Stimulated activated CD4-positive, alpha-beta T cell treated with anti-CD3 and anti-CD28 coated beads, Interleukin-2, amount 100 ng/mL, for 24 hours (primary cell): ENCODE data around the gene PLEKHG2.
"Not testable (repeated sequence)": the region's sequence is repeated elsewhere in the genome, so short reads cannot be mapped to it uniquely, and the experiment has no call there.

ENCODE experiments used
- DNase-seq, 2 donors: peaks; one replicate each; pipeline ENCODE4 v3.0.0-alpha.2; 2020

Gene PLEKHG2

DNA sequence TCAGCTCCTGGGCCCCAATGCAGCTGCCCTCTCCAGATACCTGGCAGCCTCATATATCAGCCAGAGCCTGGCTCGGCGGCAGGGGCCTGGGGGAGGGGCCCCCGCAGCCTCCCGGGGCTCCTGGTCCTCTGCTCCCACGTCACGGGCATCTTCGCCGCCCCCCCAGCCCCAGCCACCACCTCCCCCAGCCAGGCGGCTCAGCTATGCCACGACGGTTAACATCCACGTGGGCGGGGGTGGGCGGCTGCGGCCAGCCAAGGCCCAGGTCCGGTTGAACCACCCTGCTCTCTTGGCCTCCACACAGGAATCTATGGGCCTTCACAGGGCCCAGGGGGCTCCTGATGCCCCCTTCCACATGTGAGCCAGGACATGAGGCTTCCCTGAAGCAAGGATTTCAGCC lies 12.5 kb downstream of the PLEKHG2 start:
- no peak for DNase-seq

DNA sequence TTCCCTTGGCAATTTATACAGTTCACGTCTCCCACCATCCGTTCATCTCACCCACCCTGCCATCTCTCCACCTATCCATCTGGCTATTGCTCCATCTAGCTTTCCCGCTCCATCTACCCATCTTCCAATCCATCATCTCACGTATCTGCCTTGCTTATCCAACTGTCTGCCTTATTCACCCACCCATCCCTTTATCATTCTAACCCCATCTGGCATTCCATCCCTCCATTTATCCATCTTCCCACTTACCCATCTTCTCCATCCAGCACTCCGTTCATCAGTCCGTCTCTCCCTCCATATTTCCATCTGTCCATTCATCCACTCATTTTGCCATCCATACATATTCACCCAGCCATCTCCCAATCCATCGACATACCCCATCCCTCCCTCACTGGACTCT lies 13.3 kb downstream of the PLEKHG2 start:
- DNase-seq = no peak

DNA sequence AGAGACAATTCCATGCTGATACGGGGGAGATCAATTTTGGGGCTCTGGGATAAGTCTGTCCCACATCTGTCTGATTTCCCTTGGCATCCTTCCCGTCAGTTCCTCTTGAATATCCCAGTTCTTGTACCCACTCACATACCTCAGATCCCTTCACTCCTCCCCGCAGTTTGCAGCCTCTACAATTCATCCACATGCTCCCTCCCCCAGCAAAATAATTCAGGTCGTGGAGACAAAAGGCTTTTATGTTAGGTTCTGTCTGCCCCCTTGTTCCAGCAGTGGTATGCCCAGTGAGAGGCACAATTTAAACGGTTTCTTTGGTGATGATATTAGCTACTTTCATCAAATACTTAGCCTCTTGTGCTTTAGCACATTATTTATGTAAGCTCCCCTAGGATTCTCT lies 13.7 kb downstream of the PLEKHG2 start:
- no peak for DNase-seq

- no peak for DNase-seq
Measured at GRCh38 chr19:39427707-39428106, 15.2 kb downstream of the PLEKHG2 start.

- DNase-seq = no peak
Measured at GRCh38 chr19:39428283-39429112, 16.0 kb downstream of the PLEKHG2 start.

DNA sequence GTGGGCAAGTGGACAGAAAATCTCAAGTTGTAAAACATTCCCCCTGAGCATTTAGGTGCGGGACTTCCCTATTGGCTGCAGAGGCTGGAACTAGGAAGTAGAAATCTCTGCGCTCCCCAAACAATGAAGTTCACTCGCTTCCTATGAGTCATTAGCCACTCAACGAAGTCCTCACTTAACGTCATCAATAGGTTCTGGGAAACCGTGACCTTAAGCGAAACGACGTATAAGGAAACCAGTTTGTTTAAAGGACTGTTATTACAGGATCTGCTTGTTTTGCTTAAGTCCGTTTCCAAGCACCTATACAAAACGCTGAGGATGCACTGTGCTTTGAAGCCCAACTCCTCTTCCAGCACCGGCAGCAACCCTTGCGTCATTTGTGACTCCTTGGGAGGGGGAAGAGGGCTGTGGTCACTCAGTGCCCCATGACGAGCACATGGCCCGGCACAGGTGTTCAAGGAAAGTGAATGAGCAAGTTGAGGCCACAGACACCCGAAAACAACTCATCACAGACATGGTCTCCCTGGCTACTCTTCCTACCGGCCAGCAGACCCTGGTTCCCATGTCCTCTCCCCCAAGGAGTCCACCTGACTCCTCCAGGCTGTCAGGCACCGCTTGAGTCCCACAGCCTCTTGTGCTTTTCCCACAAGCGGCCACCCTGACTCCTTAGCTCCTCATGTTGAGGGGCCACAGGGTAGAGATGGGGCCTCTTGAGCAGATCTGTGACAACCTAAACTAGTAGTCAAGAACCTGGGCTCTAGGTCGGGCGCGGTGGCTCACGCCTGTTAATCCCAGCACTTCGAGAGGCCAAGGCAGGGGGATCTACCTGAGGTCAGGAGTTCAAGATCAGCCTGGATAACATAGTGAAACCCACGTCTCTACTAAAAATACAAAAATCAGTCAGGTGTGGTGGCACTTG lies 18.5 kb downstream of the PLEKHG2 start:
- DNase-seq = peak; percentile 66 to 67

GRCh38 chr19:39432677-39433025 lies 20.2 kb downstream of the PLEKHG2 start:
- no peak for DNase-seq

- no peak for DNase-seq
Measured at GRCh38 chr19:39433480-39434079, 21.1 kb downstream of the PLEKHG2 start.

- no peak for DNase-seq
Measured at GRCh38 chr19:39434123-39435076, 21.9 kb downstream of the PLEKHG2 start.

DNA sequence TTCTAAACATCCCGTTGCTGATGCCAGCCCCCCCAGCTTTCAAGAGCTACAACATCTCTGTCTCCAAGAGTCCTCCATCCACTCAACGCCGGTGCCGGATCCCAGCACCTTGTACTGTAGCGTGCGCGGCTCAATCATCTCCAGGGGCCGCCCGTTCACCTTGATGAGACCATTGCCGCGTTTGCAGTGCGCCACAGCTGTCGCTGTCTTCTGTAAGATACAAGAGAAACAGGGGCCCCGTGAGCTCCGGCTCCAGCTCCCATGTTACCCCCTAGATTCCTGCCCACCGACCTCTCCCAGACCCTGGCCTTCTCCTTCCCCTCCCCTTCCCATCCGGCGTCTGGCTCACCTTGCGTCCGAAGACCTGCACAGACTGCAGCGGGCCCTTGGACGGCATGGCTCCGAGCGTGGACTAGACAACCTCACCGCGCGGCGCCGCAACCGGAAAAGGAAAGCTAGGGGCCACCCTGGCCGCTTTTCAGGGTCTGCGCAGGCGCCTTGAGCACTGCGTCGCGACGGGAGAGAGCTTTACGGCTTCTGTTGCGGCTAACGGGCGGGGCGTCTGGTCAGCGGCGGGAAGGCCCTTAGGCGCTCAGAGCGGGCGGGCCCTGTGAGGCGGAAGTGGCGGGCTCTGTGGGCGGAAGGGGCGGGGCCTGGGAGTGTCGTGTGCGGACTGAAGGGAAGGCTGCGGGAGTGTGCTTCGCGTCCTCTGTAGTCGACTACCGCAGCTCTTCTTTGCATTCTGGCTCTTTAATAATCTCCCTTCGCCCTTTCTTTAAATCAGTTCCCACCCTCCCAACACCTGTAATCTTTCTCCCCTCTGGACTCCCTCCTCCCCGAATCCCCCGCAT lies 23.3 kb downstream of the PLEKHG2 start, which contains the start of gene RPS16:
Gene RPS16 (minus strand): TSS at position 451 of the 851 bp plus-strand sequence. CDS start 54 bp downstream, at position 397.
- peak; percentile 100 for DNase-seq

DNA sequence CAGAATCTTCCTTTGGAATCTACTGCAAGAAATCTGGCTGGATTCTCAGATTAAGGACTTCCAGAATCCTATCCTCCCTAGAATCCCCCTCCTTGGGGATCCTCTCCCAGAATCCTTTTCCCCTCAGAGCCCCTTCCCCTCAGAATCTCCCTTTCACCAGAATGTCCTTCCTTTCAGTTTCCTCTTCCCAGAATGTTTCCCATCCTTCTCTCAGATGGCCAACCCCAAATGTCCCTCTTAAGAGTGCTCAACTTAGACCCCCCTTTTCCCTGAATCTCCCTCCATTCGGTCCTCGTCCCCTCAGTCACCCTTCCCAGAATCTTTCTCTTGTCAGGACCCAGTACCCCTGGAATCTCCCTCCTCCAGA lies 23.9 kb downstream of the PLEKHG2 start:
- no peak for DNase-seq

DNA sequence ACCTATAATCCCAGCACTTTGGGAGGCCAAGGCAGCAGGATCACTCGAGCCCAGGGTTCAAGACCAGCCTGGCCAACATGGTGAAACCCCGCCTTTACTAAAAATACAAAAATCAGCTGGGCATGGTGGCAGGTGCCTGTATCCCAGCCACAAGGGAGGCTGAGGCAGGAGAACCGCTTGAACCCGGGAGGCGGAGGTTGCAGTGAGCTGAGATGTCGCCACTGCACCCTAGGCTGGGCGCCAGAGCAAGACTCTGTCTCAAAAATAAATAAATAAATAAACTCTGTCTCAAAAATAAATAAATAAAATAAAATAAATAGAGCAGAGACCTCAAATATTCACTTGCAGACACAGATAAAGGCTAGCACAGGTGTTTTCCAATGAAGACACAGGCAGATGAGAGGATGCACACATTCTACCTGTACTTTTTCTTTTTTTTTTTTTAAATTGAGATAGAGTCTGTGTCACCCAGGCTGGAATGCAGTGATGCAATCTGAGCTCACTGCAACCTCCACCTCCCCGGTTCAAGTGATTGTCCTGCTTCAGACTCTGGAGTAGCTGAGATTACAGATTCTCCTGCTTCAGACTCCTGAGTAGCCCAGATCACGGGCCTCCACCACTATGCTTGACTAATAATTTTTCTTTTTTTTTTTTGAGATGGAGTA lies 25.9 kb downstream of the PLEKHG2 start:
- DNase-seq = no peak

GRCh38 chr19:39444598-39445195 lies 32.2 kb downstream of the PLEKHG2 start:
- no peak for DNase-seq

- peak; percentile 96 to 97 for DNase-seq
Measured at GRCh38 chr19:39445196-39446111, 33.0 kb downstream of the PLEKHG2 start, which contains the start of gene SUPT5H. TSS of gene SUPT5H (plus strand) at chr19:39445582. CDS start at chr19:39445891, 309 bp downstream.

- no peak for DNase-seq
Measured at GRCh38 chr19:39446365-39447084, 34.1 kb downstream of the PLEKHG2 start.

DNA sequence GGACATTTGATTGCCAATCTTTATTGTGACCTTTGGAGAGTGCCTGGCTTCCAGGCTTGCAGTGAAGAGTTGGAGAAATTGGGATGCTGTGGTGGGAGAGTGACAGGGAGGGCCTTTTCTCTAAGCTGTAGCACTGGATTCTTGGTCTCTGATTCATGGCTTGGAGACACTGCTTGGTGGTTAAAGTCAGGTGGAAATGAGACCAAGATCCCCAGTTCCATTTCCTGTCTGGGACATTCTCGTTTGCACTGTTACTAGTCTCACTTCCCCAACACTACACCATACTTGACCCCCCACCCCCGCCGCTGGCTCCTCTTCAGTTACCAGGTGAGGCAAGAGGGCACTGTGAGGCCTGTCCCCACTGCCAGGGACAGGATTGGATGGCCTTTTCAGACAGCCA lies 35.8 kb downstream of the PLEKHG2 start:
- peak in 1 of 2 donors; percentile 50 for DNase-seq

DNA sequence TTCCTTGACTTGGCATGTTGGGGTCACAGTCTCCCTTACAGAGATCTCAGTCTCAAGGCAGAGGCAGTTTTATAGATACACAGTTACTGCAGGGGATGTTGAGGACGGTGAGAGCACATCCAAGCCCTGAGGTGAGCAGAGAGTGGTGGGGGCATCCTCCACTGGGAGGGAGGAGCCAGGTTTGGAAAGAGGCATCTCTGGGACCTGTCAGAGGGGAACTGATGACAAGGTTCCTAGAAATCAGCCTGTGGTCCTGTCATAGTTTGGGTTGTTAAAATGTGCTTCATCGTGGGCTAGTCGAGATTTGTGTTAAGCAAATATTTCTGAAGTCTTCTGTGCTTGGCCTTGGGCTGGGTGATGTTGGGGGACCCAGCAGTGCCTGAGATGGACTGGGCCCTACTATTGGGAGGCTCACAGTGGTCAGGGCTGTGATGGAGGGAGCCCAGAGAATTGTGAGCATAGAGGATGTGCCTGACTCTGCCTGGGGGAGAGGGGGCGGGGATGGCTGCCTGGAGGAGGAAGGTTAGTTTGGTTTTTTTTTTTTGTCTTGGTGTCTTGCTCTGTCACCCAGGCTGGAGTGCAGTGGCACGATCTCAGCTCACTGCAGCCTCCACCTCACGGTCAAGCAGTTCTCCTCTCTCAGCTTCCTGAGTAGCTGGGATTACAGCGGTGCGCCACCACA lies 36.8 kb downstream of the PLEKHG2 start:
- DNase-seq = no peak

DNA sequence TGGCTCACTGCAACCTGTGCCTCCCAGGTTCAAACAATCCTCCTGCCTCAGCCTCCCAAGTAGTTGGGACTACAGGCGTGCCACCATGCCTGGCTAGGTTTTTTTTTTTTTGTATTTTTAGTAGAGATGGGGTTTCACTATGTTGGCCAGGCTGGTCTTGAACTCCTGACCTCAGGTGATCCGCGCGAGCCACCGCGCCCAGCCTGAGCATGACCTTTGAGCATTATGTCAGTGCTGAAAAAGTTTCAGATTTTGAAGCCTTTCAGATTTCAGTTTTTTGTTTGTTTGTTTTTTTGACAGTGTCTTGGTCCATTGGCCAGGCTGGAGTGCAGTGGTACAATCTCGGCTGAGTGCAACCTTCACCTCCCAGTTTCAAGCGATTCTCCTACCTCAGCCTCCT lies 38.8 kb downstream of the PLEKHG2 start:
- not testable (repeated sequence) for DNase-seq
